Stimulated activated CD4-positive, alpha-beta T cell treated with anti-CD3 and anti-CD28 coated beads, Interleukin-1b, Interleukin-23, amount 100 ng/mL, for 24 hours (primary cell): ENCODE measurements around the gene PODN.

Source experiments
- DNase-seq, 4 experiments: peaks; one replicate each; pipeline ENCODE4 v3.0.0-alpha.2; 2020; ENCODE audit warnings: low read depth in 4 of 4, low spot score in 1 of 4

Gene PODN

GRCh38 chr1:53112861-53113260, 50.8 kb downstream of the PODN start:
- DNase-seq = no peak

- no peak for DNase-seq
Measured at GRCh38 chr1:53114090-53114489, 52.1 kb downstream of the PODN start.

GRCh38 chr1:53114581-53115400, 52.8 kb downstream of the PODN start:
- DNase-seq = no peak

- no peak for DNase-seq
Measured at GRCh38 chr1:53115403-53116306, 53.6 kb downstream of the PODN start.

- DNase-seq = no peak
Measured at GRCh38 chr1:53116307-53116810, 54.3 kb downstream of the PODN start.

- no peak for DNase-seq
Measured at GRCh38 chr1:53116933-53117600, 55.1 kb downstream of the PODN start.

- no peak for DNase-seq
Measured at GRCh38 chr1:53117836-53118235, 55.8 kb downstream of the PODN start.

- no peak for DNase-seq
Measured at GRCh38 chr1:53120659-53121058, 58.6 kb downstream of the PODN start.

GRCh38 chr1:53121319-53122172, 59.5 kb downstream of the PODN start:
- DNase-seq = no peak

GRCh38 chr1:53122201-53122885, 60.3 kb downstream of the PODN start:
- DNase-seq = no peak

GRCh38 chr1:53122961-53123413, 61.0 kb downstream of the PODN start:
- no peak for DNase-seq

GRCh38 chr1:53123453-53124140, 61.6 kb downstream of the PODN start:
- DNase-seq = no peak

- DNase-seq = no peak
Measured at GRCh38 chr1:53125122-53125521, 63.1 kb downstream of the PODN start.

- DNase-seq = no peak
Measured at GRCh38 chr1:53125623-53126360, 63.8 kb downstream of the PODN start.

GRCh38 chr1:53126495-53126894, 64.5 kb downstream of the PODN start:
- no peak for DNase-seq

GRCh38 chr1:53127546-53127945, 65.5 kb downstream of the PODN start:
- no peak for DNase-seq

GRCh38 chr1:53128401-53128800, 66.4 kb downstream of the PODN start:
- DNase-seq = no peak

- no peak for DNase-seq
Measured at GRCh38 chr1:53129891-53130597, 68.0 kb downstream of the PODN start.
